Ascending aorta (tissue), 2 donors: Measurements from ENCODE around the gene GCH1. TPM values are rescaled to one million over a fixed set of nuclear protein-coding genes. Genes with fewer than 3 reads are reported as not detected.

Experiments used
- DNase-seq, 2 donors: peaks; one replicate each; pipeline ENCODE4 v3.0.0-alpha.2; 2019; ENCODE audit warnings: low spot score in 2 of 2
- H3K27ac ChIP-seq, 2 donors: fragments of 200-600 bp; sonication (generic); one replicate each; pipeline ENCODE4 v1.5.1; 2016 to 2017; ENCODE audit warnings: mild to moderate bottlenecking in 1 of 2
- H3K27me3 ChIP-seq: fragments of 200-600 bp; sonication (generic); one replicate; pipeline ENCODE4 v1.5.1; 2017
- H3K36me3 ChIP-seq, 2 donors: fragments of 200-600 bp; sonication (generic); one replicate each; pipeline ENCODE4 v1.5.1; 2016
- H3K4me1 ChIP-seq, 2 donors: fragments of 200-600 bp; sonication (generic); one replicate each; pipeline ENCODE4 v1.5.1; 2016 to 2017; ENCODE audit warnings: mild to moderate bottlenecking in 1 of 2
- H3K4me3 ChIP-seq, 2 donors: fragments of 200-600 bp; sonication (generic); one replicate each; pipeline ENCODE4 v1.5.1; 2016 to 2017; ENCODE audit warnings: mild to moderate bottlenecking in 1 of 2
- H3K9me3 ChIP-seq, 2 donors: fragments of 200-600 bp; sonication (generic); one replicate each; pipeline ENCODE4 v1.5.1; 2016
- intact Hi-C: fragments of 100-400 bp; cut with DNase I; formaldehyde crosslinking; loops from one replicate; pipeline ENCODE4 v1.15.1; 2023
- total RNA-seq: library from RNA; depleted of rRNA; stranded (reverse); fragments of >200 nt; gene quantifications from one replicate; pipeline ENCODE4 v1.1.0, GENCODE V29; 2016
- TF ChIP-seq, protein P1 (sequence below), 3 experiments: fragments of 200-600 bp in 2 of 3; fragments of 450-650 bp in 1 of 3; sonication (generic) in 2 of 3; IDR thresholded peaks; one replicate each; pipeline ENCODE4 v1.5.1; 2016 to 2019; ENCODE audit warnings: antibody characterized with exemption in 3 of 3, mild to moderate bottlenecking in 1 of 3, moderate library complexity in 1 of 3

The GCH1 gene
- total RNA-seq, 1 donor from 2014 or later = 3.2 TPM

DNA sequence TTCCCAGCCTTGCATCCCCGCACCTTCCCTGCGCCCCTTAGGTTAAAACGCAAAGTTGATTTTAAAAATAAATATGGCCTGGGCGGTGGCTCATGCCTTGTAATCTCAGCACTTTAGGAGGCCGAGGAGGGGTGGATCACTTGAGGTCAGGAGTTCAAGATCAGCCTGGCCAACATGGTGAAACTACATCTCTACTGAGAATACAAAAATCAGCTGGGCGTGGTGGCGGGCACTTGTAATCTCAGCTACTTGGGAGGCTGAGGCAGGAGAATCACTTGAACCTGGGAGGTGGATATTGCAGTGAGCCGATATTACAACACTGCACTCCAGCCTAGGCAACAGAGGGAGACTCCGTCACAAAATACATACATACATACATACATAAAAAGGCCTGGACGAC lies 96.0 kb downstream of the GCH1 start:
- Histone ChIP-seq H3K9me3 (no peaks in the 10 kb centered on the region), H3K4me1 (peaks cover 3 to 7% of the 10 kb centered on the region in 2 donors), H3K36me3 (no peaks in the 10 kb centered on the region), H3K27ac (no peak overlapping the region), H3K4me3 (no peak overlapping the region), H3K27me3 (no peaks in the 10 kb centered on the region)
- intact Hi-C loops = loop anchor here (1.0 kb wide), 1 partner anchor 242 kb away; no protein-coding TSS in a partner anchor
- no peak for DNase-seq
- TF ChIP-seq, protein P1, sequence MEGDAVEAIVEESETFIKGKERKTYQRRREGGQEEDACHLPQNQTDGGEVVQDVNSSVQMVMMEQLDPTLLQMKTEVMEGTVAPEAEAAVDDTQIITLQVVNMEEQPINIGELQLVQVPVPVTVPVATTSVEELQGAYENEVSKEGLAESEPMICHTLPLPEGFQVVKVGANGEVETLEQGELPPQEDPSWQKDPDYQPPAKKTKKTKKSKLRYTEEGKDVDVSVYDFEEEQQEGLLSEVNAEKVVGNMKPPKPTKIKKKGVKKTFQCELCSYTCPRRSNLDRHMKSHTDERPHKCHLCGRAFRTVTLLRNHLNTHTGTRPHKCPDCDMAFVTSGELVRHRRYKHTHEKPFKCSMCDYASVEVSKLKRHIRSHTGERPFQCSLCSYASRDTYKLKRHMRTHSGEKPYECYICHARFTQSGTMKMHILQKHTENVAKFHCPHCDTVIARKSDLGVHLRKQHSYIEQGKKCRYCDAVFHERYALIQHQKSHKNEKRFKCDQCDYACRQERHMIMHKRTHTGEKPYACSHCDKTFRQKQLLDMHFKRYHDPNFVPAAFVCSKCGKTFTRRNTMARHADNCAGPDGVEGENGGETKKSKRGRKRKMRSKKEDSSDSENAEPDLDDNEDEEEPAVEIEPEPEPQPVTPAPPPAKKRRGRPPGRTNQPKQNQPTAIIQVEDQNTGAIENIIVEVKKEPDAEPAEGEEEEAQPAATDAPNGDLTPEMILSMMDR (IDR thresholded peaks at IDR 0.05) = no peak

DNA sequence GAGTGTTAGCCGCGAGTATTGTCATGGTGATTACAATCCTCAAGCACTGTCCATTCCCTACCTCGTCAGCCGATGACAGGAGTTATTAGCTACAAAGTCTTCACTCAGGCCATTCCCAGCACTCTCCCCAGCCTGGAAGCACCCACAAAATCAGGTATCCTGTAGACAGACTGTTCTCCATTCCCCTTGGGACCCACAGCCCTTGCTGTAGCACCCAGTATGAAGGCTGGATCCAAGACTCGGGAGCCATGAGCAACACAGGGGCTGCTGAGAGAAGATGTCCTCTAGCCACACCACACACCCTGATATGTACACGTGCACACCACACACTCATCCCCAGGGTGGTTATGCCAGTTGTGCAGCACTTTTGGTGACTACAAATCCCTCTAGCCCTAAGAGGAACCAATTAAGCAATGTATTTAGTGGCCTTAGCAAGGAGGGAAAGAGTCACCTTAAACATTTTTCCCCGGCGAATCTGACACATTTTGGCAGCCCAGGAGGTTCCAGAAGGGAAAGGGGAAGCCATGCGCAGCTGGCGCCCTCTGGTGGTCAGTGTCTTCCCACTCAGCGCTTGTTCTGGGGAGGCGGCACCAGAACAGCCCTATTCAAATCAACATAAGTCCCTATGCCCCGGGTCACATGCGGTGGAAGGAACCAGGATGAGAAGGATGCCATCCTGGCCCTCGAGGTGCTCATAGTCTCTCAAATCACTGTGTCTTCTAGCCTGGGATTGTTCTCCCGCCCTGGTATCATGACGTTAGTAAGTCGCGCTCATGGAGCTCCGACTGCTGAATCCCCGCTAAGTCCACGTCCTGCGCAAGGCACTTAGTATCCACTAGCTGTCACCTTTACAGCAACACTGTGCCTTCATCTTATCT lies 96.9 kb downstream of the GCH1 start:
- H3K27ac ChIP-seq = no peak overlapping the region
- DNase-seq = peak in 1 of 2 donors; percentile 93
- H3K36me3 ChIP-seq = no peaks in the 10 kb centered on the region
- H3K4me3 ChIP-seq = peak overlapping the region; percentile 27 to 42
- H3K9me3 ChIP-seq = no peaks in the 10 kb centered on the region
- TF ChIP-seq, protein P1 (IDR thresholded peaks at IDR 0.05) = peak; percentile 85 to 95 (median 92)
- H3K4me1 ChIP-seq = peaks cover 3 to 7% of the 10 kb centered on the region in 2 donors
- intact Hi-C loops = loop anchor here (1.0 to 2.0 kb wide), 2 partner anchors 21 to 241 kb away; no protein-coding TSS in a partner anchor
- H3K27me3 ChIP-seq = no peaks in the 10 kb centered on the region

GRCh38 chr14:54805070-54805444 lies 97.6 kb downstream of the GCH1 start:
- no peaks in the 10 kb centered on the region for H3K9me3 ChIP-seq
- no peak for DNase-seq
- H3K36me3 ChIP-seq = no peaks in the 10 kb centered on the region
- H3K4me3 ChIP-seq = no peak overlapping the region
- intact Hi-C loops = loop anchor here (2.0 kb wide), 1 partner anchor 20 kb away; no protein-coding TSS in a partner anchor
- TF ChIP-seq, protein P1 (IDR thresholded peaks at IDR 0.05) = no peak
- no peaks in the 10 kb centered on the region for H3K27me3 ChIP-seq
- no peak overlapping the region for H3K27ac ChIP-seq
- peaks cover 3 to 7% of the 10 kb centered on the region in 2 donors for H3K4me1 ChIP-seq

DNA sequence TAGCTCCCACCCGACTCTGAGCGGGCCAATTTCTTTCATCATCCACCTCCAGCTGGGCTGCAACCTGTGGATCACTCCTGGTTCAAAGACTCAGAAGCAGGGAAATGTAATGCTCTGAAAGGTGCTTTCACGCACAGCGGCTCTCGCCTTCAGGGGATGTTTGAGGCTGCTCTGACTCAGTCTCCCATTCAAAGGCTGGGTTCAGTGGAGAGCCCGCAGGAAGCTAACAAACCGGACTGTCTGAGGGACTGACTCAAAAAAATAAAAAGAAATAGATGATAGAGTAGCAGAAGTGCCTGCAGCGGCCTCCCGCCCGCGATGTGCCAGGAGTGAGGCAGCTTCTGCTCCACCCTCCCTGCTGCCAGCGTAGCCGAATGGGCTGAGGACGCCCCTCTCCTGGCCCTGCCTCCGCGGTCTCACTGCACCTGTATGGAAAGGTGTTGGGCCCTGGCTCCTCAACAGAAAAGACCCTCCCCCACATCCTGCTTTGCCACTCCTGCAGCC lies 98.0 kb downstream of the GCH1 start:
- peaks cover 3 to 7% of the 10 kb centered on the region in 2 donors for H3K4me1 ChIP-seq
- no peaks in the 10 kb centered on the region for H3K36me3 ChIP-seq
- H3K9me3 ChIP-seq = no peaks in the 10 kb centered on the region
- DNase-seq = no peak
- H3K27ac ChIP-seq = no peak overlapping the region
- H3K27me3 ChIP-seq = no peaks in the 10 kb centered on the region
- intact Hi-C loops = loop anchor here (2.0 kb wide), 1 partner anchor 20 kb away; no protein-coding TSS in a partner anchor
- TF ChIP-seq, protein P1 (IDR thresholded peaks at IDR 0.05) = no peak
- no peak overlapping the region for H3K4me3 ChIP-seq

GRCh38 chr14:54803926-54804537 lies 98.6 kb downstream of the GCH1 start:
- Histone ChIP-seq H3K9me3 (no peaks in the 10 kb centered on the region), H3K4me1 (peaks cover 3 to 7% of the 10 kb centered on the region in 2 donors), H3K27me3 (no peaks in the 10 kb centered on the region), H3K4me3 (no peak overlapping the region), H3K27ac (no peak overlapping the region), H3K36me3 (no peaks in the 10 kb centered on the region)
- DNase-seq = no peak
- TF ChIP-seq, protein P1 (IDR thresholded peaks at IDR 0.05) = no peak
- intact Hi-C loops = loop anchor here (2.0 kb wide), 1 partner anchor 19 kb away; no protein-coding TSS in a partner anchor
